DND-41 (cell line): Measurements from ENCODE around the gene INSYN2A.

Source experiments
- CTCF ChIP-seq: IDR thresholded peaks from 2 replicates; pipeline ENCODE4 v1.5.1; 2012; ENCODE audit warnings: borderline replicate concordance, low read length, moderate library complexity, mild to moderate bottlenecking; ENCODE audit not compliant: poor library complexity, severe bottlenecking; ENCODE audit errors: extremely low read depth
- EZH2 ChIP-seq: IDR thresholded peaks from 3 replicates; pipeline ENCODE4 v1.6.1; 2012; ENCODE audit warnings: borderline replicate concordance, low read depth, mild to moderate bottlenecking, moderate library complexity, low read length, inconsistent platforms; ENCODE audit not compliant: severe bottlenecking

- TF ChIP-seq CTCF, result no peak
- TF ChIP-seq EZH2, result no peak
These were observed 19.9 kb upstream of the INSYN2A start for GRCh38 chr10:127216274-127216673.
